ENCODE measurements around the gene GTPBP1. TPM values are rescaled to one million over a fixed set of nuclear protein-coding genes. Genes with fewer than 3 reads are reported as not detected.

GTPBP1 gene
- total RNA-seq, 1 experiment from 2014 or later = 79.1 TPM

DNA sequence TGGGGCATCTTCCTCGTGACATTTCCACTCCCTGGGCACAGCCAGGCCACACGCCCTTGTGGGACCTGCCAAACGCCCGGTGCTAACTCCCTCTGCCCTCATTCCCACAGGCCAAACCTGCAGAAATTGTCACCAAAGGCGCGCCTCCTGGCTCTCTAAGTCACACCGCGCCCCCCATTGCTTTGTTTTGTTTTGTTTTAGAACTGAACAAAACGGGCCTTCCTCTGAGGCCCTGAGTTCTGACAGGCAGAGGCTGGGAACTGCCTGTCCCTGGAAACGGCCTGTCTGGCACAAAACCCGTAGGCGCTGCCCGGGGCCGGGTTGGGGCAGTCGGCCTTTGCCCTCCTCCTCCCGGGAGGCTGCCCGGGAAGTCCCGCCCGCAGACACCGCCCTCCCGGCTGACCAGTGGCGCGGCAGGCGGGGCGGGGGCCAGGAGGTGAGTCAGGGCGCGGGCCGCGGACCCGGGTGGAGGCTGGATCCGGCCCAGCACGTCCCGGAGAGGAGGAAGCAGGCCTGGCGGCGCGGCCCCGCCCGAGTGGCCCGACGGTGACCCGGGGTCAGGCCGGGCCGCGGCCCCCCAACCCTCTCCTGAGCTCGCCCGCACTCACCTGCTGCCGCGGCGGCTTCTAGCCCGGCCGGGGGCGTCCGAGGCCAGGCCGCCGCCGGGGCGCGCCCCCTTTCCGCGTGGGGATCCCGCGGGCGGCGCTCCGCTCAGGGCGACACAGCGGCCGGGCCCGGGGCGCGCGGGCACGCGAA lies 49.6 kb downstream of the GTPBP1 start:
- CTCF ChIA-PET = interaction anchor here (0.6 to 1.3 kb wide), 3 partner anchors 9 to 13 kb away, joined by 3 to 8 read pairs (median 5); no protein-coding TSS in a partner anchor
- TF ChIP-seq, protein P1, sequence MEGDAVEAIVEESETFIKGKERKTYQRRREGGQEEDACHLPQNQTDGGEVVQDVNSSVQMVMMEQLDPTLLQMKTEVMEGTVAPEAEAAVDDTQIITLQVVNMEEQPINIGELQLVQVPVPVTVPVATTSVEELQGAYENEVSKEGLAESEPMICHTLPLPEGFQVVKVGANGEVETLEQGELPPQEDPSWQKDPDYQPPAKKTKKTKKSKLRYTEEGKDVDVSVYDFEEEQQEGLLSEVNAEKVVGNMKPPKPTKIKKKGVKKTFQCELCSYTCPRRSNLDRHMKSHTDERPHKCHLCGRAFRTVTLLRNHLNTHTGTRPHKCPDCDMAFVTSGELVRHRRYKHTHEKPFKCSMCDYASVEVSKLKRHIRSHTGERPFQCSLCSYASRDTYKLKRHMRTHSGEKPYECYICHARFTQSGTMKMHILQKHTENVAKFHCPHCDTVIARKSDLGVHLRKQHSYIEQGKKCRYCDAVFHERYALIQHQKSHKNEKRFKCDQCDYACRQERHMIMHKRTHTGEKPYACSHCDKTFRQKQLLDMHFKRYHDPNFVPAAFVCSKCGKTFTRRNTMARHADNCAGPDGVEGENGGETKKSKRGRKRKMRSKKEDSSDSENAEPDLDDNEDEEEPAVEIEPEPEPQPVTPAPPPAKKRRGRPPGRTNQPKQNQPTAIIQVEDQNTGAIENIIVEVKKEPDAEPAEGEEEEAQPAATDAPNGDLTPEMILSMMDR (IDR thresholded peaks at IDR 0.05; ENCODE audit: unreplicated experiment) = no peak
- intact Hi-C loops (cut with micrococcal nuclease; ENCODE audit: unreplicated experiment) = no loop called here
- Mint-ChIP-seq H3K4me1 (ENCODE audit: low read depth, unreplicated experiment) (peaks cover 22% of the 10 kb centered on the region), H3K27me3 (ENCODE audit: unreplicated experiment) (no peaks in the 10 kb centered on the region), H3K27ac (ENCODE audit: unreplicated experiment) (peak overlapping the region; percentile 42), H3K4me3 (ENCODE audit: low read depth, unreplicated experiment) (peak overlapping the region; percentile 76), H3K36me3 (ENCODE audit: insufficient read depth, unreplicated experiment) (peaks cover 51% of the 10 kb centered on the region), H3K9me3 (ENCODE audit: low read depth, unreplicated experiment) (no peaks in the 10 kb centered on the region)
- DNase-seq = peak; percentile 92
- BruUV-seq (replicated peaks) = no TSS peak

DNA sequence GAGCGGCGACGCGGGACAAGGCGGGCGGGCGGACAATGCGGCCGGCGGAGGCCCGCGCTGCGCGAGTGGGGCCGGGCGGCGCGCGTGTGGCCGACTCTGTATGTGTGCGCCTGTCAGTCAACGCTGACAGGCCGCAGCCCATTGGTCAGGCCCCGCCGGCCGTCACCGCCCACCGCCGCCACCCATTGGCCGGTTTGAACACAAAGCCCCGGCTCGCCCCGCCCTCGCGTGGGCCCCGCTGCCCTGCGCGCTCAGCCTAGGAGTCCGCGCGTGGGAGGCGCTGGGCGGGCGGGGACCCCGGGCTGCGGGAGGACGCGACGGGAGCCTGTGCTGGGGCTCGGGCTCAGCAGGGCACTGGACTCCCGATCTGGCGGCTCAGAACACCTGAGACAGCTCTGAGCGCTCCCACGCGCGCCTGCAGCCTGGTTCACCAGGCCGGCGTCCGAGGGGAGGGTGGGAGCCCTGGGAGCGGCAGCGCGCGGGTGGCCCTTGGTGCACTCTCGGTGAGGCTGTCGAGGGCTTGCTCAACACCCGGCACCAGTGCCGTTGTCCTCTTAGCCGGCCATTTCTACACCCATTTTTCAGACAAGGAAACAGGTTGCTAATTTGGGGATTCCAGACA lies 50.3 kb downstream of the GTPBP1 start, which contains the start of gene SUN2:
SUN2 (minus strand) TSS at position 88 of the 622 bp plus-strand sequence. CDS start 3,370 bp downstream, outside the sequence.
- CTCF ChIA-PET = interaction anchor here (0.6 kb wide), 1 partner anchor 8 kb away, joined by 3 read pairs; no protein-coding TSS in a partner anchor
- H3K4me1 Mint-ChIP-seq (ENCODE audit: low read depth, unreplicated experiment) = peaks cover 22% of the 10 kb centered on the region
- intact Hi-C loops (cut with micrococcal nuclease; ENCODE audit: unreplicated experiment) = no loop called here
- peak within 1 kb of the TSS; percentile 76 for H3K4me3 Mint-ChIP-seq (ENCODE audit: low read depth, unreplicated experiment)
- peaks cover 44% of the 10 kb centered on the region for H3K36me3 Mint-ChIP-seq (ENCODE audit: insufficient read depth, unreplicated experiment)
- DNase-seq = peak; percentile 92
- peak within 1 kb of the TSS; percentile 46 for H3K27ac Mint-ChIP-seq (ENCODE audit: unreplicated experiment)
- TF ChIP-seq, protein P1 (IDR thresholded peaks at IDR 0.05; ENCODE audit: unreplicated experiment) = no peak
- no peaks in the 10 kb centered on the region for H3K27me3 Mint-ChIP-seq (ENCODE audit: unreplicated experiment)
- no TSS peak for BruUV-seq (replicated peaks)
- no peaks in the 10 kb centered on the region for H3K9me3 Mint-ChIP-seq (ENCODE audit: low read depth, unreplicated experiment)

DNA sequence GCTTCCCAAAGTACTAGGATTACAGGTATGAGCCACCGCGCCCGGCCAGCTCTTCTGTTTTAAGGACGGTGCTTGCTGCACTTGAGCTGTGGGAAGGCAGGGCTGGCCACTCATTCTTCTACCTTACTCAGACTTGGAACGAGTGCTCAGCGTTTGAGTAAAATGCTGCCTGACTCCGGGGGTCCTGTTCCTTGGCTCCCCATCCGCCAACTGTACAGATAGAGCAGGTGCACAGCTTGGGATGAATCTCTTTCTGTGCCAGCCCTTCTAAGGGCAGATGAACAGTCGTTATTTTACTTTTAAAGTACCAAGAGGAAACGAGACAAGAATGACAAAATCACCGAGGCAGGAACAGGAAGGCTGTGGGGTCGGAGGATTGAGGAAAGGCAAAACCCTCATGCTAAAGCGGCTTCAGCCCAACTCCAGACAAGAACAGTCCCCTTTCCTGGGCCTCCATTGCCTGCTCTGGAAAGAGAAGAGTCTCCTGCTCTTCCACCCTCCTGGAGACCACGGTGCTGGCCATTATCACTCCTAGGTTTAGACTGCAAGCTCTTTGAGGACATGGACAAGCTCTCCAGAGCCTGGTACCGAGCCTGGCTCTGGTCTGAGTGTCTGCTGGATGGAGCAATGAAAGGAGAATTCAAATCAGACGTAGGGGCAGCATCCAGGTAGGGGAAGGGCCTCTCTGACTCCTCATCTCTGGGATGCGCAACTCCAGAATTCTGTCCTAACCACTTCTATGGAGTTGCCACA lies 51.1 kb downstream of the GTPBP1 start:
- Mint-ChIP-seq H3K4me3 (ENCODE audit: low read depth, unreplicated experiment) (peak overlapping the region; percentile 76), H3K4me1 (ENCODE audit: low read depth, unreplicated experiment) (peaks cover 22% of the 10 kb centered on the region), H3K27ac (ENCODE audit: unreplicated experiment) (peak overlapping the region; percentile 46), H3K36me3 (ENCODE audit: insufficient read depth, unreplicated experiment) (peaks cover 40% of the 10 kb centered on the region), H3K9me3 (ENCODE audit: low read depth, unreplicated experiment) (no peaks in the 10 kb centered on the region), H3K27me3 (ENCODE audit: unreplicated experiment) (no peaks in the 10 kb centered on the region)
- TF ChIP-seq, protein P1 (IDR thresholded peaks at IDR 0.05; ENCODE audit: unreplicated experiment) = no peak
- CTCF ChIA-PET = no interaction called here
- no peak for DNase-seq
- intact Hi-C loops (cut with micrococcal nuclease; ENCODE audit: unreplicated experiment) = no loop called here
- TSS peak; percentile 66 for BruUV-seq (replicated peaks)

DNA sequence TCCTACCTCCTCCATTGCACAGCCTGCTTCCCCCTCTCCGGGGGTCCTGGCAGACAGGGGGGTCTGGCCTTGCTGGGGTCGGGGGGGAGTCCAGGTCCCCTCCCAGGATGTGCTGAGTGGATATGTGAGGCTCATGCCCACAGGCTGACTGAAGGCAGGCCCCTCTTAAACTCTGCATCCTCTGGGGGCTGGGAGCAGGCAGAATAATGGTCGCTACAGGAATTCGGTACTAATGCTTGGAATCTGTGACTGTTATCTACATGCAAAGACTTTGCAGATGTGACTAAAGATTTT lies 51.7 kb downstream of the GTPBP1 start:
- H3K4me1 Mint-ChIP-seq (ENCODE audit: low read depth, unreplicated experiment) = peaks cover 22% of the 10 kb centered on the region
- H3K36me3 Mint-ChIP-seq (ENCODE audit: insufficient read depth, unreplicated experiment) = peaks cover 35% of the 10 kb centered on the region
- no peak overlapping the region for H3K27ac Mint-ChIP-seq (ENCODE audit: unreplicated experiment)
- CTCF ChIA-PET = no interaction called here
- TF ChIP-seq, protein P1 (IDR thresholded peaks at IDR 0.05; ENCODE audit: unreplicated experiment) = no peak
- intact Hi-C loops (cut with micrococcal nuclease; ENCODE audit: unreplicated experiment) = no loop called here
- no peaks in the 10 kb centered on the region for H3K9me3 Mint-ChIP-seq (ENCODE audit: low read depth, unreplicated experiment)
- no peak overlapping the region for H3K4me3 Mint-ChIP-seq (ENCODE audit: low read depth, unreplicated experiment)
- no peak for DNase-seq
- no TSS peak for BruUV-seq (replicated peaks)
- no peaks in the 10 kb centered on the region for H3K27me3 Mint-ChIP-seq (ENCODE audit: unreplicated experiment)

Measured in Calu3 (cell line).